Measurements from ENCODE around the gene BRD1.

DNA sequence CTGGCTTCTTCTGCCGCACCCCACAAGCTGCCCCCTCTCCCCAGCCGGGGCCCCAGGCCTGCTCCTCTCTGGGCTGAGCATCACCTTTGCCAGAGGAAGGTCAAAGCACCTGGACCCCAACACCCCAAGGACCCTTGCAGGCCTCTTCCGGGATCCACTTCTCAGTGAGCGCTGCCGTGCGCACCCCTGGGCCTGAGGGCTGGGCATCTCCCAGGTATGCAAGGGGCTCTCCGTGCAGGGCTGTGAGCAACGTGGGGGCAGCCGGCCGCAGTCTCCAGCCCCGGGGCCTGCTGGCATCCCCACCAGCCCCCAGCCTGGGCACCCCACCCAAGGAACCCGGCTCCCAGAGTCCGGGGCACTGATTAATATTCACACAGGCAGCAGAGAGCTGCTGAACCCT lies 64.0 kb downstream of the BRD1 start:
- no peak for TF ChIP-seq TCF12 (IDR thresholded peaks at IDR 0.05; ENCODE audit: low read depth)
- no peak for TF ChIP-seq EP300 (IDR thresholded peaks at IDR 0.05; ENCODE audit: borderline replicate concordance)
- no peak for TF ChIP-seq YY1 (IDR thresholded peaks at IDR 0.05; ENCODE audit: low read depth)
- no peak for TF ChIP-seq CREB1 (IDR thresholded peaks at IDR 0.05; ENCODE audit: low read depth)
- TF ChIP-seq, protein P1, sequence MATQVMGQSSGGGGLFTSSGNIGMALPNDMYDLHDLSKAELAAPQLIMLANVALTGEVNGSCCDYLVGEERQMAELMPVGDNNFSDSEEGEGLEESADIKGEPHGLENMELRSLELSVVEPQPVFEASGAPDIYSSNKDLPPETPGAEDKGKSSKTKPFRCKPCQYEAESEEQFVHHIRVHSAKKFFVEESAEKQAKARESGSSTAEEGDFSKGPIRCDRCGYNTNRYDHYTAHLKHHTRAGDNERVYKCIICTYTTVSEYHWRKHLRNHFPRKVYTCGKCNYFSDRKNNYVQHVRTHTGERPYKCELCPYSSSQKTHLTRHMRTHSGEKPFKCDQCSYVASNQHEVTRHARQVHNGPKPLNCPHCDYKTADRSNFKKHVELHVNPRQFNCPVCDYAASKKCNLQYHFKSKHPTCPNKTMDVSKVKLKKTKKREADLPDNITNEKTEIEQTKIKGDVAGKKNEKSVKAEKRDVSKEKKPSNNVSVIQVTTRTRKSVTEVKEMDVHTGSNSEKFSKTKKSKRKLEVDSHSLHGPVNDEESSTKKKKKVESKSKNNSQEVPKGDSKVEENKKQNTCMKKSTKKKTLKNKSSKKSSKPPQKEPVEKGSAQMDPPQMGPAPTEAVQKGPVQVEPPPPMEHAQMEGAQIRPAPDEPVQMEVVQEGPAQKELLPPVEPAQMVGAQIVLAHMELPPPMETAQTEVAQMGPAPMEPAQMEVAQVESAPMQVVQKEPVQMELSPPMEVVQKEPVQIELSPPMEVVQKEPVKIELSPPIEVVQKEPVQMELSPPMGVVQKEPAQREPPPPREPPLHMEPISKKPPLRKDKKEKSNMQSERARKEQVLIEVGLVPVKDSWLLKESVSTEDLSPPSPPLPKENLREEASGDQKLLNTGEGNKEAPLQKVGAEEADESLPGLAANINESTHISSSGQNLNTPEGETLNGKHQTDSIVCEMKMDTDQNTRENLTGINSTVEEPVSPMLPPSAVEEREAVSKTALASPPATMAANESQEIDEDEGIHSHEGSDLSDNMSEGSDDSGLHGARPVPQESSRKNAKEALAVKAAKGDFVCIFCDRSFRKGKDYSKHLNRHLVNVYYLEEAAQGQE (IDR thresholded peaks at IDR 0.05; ENCODE audit: low read depth), result no peak
